Non-pigmented ciliary epithelial cell (primary cell): ENCODE measurements around the gene NRG3.

Source experiments
- DNase-seq: peaks from one replicate; pipeline ENCODE4 v3.0.0-alpha.2; 2010; ENCODE audit warnings: low read depth

NRG3 gene

DNA sequence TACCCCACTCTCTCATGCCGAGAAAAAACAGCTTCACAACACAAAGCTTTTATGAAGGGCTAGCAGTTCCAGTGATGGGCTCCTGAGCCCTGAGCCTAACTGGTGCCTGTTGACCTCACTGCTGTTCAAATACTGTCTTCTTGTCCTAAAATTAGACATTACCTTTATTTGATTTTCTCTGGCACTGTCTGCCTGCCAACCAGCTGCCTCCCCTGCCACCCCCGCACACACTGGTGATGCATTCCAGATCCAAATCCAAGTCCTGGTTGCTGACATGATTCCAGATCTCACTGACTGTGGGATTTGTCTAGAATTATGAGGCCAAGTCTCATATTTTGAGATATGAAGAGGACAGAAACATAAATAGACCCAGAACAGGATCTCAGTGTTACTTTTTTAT, 816.2 kb downstream of the NRG3 start:
- no peak for DNase-seq

DNA sequence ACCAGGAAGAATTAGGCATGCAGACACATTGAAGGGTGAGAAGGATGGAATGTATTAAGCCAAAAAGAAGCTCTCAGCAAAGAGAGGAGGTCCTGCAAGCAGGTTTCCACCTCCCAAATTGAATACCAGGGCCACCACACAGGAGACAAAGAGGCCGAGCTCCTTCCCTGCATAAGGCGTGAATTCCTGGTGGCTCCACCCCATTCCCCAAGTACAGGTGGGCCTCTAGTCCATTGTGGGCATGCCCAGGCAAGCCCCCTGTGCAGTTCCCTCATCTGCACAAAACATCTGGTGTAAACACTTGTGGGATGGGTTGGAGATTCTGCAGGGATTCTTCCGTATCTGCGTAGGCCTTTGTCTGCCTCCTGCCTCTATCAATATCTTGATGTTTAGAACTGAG, 817.5 kb downstream of the NRG3 start:
- no peak for DNase-seq

DNA sequence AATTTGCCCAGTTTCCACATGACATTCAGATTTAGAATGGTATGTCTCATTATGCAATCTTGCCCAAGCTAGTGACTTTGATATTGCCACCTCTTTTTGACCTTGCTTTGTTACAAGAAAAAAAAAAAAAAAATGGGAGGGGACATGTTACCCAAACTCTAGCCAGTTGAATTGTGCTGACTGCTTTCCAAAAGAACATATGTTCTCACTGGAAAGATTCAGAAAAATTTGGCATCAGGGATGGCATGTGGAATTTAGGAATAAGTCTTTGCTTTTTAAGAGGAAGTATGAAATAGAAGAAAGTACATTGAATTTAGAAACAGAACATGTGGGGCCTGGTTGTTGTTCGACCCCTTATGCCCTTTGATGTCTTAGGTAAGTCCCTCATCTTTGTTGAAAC, 846.8 kb downstream of the NRG3 start:
- DNase-seq, result no peak

DNA sequence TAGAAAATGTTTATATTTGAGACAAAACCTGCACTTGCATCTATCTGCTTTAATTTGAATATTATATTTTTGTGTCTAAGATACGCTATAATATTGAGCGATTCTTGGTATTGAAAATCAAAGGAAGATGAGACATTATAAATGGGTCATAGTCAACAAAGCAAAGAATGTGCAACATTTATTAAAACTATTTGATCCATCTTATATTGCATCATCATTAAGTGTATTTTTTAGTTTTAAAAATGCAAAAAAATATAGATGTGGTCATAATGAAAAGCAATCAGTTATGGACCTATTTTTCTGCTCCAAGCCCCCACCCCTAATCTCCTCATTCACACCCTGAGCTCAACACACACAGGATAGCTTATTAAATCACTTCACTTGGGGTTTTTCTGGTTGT, 847.3 kb downstream of the NRG3 start:
- DNase-seq, result no peak

DNA sequence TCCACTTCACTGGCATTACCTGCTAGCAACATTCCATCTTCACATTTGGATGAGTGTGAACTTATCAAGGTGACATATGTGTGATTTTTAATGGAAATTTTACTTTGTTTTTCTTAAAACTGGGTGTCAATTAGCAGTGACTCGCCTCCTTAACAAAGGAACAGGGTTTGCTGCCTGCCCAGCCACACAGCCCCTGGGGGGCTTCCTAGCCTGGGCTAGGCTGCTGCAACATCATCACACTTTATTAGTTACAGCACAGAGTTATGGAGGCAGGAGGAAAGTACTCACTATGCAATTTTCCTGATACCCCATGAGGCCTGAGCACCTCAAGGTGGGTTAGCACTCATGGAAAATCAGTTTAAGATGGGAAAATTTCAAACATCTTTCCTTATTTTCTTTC, 861.3 kb downstream of the NRG3 start:
- no peak for DNase-seq

DNA sequence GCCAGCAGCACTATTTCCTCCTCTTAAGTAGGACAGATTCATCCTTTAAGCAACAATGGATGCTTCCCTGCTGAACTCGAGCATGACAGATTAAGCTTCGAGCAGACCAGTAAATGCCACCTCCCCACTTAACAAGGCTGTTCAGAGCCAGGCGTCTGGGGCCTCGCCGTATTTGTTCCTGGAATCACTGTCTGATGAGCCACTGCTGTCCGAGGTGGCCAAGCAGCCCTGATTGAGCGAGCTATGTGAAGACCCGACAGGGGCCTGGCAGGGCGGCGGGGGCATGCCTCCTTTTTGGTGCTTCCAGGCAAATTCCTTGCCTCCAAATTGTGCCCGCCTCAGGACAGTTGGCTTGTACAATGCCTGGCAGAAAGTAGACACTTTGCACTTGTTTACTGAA, 862.6 kb downstream of the NRG3 start:
- DNase-seq, result no peak

DNA sequence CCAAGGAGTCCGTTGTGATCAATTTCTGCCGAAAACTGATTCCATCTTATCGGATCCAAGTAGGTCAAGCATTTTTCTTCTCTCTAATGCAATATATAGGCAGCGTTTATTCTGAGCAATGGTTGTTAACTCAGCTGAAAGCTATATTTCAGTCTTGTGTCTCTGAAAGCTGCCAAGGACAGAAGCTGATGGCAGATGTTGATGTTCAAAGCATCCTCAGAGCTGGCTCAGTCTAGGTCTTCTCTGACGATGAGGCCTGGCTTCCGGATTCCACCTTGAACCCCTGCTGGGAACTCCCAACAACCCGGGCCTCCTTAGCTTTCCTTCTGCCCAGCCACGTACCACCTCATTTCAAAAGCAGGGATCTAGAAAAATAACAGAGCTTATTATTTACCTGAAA, 863.6 kb downstream of the NRG3 start:
- no peak for DNase-seq

DNA sequence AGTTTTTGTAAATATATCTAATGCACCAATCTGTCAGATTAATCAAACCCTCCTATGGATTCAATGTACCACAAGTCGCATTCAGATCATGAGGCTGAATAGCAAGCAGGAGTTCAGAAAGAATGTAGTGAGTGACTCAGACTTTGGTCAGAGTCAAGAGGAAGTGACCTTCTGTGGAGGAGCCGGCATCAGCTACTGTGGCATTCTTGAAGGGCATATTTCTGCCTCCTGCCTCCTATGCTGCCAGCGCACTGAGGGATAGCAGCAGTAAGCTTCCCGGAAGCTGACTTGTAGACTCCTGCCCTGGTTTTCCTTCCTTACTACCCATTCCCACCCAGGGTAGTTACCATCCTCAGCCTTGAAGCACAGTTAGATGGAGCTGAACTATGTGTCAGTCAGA, 867.5 kb downstream of the NRG3 start:
- DNase-seq, result peak; percentile 44

DNA sequence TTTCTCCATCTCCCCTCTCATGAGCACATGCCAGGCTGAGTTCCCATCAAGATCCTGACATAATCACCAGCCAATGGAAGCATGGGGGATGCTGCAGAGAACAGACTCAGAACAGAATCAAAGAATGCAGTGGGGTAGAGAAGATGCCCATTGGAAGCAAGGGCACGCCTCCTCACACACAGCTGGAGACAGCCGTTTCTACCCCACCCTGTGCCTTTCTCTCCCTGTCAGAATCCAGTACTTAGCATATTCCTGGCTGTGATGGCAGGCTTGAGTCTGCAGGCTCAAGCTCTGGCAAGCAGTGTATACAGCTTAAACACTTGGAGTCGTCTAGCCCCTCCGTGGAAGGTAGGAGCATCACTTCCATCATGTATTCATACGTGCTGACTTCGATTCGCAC, 867.9 kb downstream of the NRG3 start:
- no peak for DNase-seq

DNA sequence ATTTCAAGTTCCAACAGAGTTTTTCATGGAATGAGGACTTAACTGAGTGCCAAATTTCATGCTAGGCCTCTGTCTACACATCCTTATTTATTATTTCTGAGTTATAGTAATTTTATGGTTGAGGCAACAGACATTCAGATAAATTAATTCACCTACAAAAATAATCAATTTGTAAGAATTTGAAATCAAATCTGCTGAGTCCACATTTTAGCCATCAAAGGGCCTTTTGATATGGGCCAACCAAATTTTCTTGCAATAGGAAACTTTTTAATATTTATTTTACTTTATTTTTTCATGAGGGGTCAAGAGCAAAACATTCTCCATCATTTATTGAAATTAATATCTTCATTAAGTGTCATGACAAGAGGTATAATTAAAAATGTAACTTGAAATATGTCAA, 875.5 kb downstream of the NRG3 start:
- no peak for DNase-seq

DNA sequence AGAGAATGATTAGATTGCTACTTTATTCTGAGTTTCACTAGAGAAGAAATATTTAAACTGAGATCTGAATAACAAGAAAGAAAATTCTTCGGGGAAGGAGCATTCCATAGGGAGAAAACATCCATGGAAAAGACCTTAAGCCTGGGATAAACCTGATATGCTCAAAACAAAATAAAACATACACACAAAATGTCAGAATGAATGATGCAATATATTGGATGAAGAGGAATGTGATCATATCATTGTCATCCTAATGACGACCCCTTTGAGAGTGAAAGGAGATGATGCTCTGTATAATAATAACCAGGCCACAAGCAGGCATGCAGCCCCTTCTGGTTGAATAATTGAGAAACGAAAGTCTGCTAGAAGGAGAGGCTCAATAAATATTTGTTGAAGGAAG, 882.4 kb downstream of the NRG3 start:
- DNase-seq, result no peak

DNA sequence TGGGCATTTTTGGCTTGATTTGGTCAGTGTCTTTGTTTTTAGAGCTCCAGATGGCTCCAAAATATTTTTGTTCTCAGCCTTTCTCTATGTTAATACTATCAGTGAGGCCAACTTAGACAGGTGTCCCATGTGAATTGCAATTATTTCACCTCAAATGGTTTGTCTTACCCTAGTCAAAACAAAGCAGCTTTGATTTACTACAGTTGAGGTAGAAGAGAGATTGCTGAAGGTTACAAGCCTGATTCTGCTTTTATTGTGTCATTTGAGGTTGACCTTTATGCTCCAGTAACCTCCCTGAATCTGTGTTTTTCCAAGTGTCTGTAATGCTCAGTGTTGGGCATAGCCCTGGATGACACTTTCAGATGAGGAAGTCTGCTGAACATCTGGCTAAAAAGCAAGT, 882.9 kb downstream of the NRG3 start:
- DNase-seq, result no peak

DNA sequence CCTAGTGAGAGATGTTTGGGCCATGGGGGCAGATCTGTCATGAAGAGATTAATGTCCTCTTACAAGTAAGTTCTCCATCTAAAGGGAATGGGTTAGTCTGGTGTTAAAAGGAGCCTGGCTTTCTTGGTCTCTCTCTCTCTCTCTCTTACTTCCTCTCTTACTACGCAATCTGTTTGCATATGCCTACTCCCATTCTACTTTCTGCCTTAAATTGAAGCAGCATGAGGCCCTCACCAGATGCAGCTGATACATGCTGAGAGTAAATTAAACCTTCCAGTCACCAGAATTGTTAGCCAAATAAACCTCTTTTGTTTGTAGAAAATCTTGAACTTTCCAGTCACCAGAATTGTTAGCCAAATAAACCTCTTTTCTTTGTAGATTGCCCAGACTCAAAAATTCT, 884.1 kb downstream of the NRG3 start:
- DNase-seq, result no peak

DNA sequence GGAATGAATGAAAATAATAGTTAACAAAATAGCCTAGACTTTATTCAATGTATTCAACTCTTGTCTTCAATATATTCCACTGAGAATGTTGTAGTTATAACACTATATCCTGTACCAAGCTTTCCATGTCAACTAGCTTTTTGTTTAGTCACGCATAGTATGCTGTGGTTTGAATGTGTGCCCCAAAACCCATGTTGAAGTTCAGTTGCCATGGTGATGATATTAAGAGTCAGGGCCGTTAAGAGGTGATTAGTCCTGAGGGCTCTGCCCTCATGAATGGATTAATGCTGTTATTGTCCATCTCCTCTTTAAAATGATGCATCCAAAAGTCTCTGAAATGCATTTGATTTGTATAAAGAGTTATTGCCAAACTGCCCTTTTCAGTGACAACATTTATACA, 887.6 kb downstream of the NRG3 start:
- DNase-seq, result no peak

DNA sequence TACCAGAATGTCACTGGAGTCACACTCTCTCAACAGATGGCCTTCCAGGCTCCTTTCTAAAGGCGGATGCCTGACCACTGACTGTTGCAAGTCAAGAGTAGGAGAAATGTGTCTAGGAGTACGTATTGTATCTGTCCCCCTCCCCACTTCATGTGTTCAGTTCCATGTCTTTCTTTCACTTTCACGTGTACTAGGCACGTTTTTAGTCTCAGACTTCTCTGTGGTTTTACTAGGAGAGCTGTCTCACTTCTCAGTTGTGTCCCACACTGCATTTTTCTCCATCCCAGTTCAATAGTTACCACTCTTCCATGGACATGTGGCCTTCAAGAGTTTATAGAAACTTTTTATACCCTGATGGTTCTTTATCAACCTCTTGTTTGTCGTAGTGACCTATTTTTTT, 893.0 kb downstream of the NRG3 start:
- DNase-seq, result no peak

DNA sequence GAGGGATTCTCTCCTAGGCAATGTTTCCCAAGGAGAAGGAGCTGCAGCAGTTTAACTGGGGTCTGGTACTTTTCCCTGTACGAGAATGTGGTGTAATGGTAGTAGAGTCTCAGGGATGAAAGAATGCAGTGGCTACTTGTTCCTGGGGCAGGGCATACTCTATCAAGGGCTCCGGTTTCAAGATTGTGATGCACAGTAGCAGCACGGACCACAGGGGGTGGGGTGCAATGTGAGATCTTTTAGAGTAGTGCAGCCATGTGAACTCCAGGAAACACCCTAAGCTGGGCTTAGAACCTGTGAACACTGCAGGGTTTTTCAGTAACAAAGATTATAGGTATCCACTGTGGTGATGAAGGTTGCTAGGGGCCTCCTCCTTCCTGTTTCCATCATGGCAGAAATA, 903.9 kb downstream of the NRG3 start:
- DNase-seq, result no peak

DNA sequence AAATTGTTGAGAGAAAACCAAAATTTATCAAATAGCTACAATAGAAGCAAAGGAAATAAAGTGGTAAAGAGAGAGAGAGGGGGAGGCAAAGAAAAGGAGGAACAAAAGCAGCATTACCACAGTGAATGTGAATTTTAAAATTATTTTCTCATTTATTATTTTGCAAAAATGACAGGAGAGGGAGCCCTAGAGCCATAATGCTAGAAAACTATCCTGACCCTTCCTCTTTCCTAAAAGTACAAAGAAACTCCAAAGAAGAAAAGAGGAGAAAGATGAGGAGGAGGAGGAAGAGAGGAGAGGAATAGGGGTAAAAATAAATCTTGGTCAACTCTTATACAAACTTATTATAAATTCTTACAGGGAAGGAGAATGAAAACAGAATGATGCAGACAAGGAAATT, 921.5 kb downstream of the NRG3 start:
- no peak for DNase-seq

DNA sequence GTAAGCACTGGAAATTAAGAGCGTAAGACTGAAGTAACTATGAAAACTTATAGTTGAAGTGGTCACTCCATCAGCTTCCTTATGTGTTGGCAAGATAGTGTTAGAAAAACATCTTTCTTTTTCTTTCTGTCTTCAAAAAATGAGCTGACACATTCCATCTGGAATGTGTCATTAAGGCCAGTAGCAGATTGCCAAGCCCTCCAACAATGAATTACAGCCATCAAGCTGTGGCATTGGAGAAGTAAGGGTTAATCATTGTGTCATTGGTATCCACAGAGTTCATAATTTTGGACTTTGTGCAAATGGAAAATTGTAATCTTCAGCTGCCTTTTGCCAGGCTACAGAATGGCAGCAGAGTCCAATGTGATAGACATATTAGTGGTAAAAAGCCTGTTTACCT, 926.3 kb downstream of the NRG3 start:
- no peak for DNase-seq

DNA sequence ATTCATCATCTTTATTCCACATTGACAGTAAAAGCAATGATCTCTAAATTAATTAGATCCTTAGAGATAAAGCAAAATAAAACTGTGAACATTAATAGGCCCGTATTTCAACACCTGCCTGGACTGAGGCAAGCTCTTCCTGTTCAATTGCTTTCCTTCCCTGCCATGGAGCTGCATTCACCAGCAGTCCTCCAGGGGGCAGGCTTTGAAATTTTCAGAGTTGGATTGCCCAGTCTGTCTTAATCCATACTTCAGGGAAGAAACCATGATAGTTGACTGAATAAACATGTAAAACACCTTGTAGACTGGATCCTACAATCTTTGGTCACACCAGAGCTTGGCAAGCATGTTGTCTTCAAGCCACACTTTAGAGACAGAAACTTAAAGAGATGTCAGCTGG, 936.6 kb downstream of the NRG3 start:
- no peak for DNase-seq

DNA sequence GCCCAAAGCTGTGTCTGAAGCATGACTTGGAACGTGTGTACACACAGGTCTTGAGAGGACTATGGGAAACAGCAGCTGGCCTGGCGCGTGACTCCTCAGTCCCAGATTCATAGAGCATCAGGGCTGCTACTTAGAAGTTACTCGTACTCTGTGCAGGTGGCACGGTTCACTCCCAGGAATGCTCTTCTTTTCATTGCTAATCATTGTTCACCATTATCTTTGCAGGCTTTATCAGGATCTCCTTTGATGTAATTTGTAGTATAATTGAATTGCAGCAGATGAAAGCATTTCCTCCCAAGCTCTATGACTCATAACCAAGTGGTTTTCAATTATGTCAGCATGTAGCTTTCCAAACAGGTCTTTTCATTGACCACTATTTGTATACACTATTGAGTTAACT, 938.9 kb downstream of the NRG3 start:
- DNase-seq, result peak; percentile 28

DNA sequence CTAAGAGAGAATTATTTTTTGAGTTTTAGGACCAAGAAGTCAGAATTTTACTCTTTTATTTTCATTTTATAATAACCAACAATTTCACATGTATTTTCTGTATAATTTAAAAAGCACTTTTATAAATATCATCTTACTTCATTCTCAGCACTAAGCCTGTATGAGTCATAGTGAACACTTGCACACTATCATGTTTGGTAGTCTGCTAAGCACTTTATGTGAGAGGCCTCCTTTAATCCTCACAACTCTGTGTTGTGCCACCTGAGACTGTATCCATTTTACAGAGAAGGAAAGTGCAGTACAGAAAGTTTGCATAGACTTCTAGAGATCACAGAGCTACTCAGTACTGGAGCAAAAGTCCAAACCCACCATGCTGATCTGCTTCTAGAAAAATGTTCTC, 939.6 kb downstream of the NRG3 start:
- peak; percentile 14 for DNase-seq

DNA sequence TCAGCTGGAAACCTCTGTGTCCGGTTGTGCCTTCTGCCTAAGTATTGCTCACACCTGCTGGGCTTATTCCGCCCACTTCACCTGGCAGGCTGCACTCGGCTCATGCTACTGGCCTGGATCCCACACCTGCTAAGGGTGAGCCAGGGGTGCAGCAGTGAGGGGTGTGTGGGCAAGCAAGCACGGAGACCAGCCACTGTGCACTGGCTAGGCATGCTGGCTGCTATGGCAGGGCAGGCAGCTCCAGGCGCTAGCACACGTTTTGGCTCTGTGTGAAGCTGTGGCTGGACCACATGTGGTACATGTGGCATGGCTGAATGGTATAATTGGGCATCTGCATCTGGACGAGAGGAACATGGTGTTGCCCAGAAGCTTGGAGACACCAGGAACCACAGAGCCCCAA, 940.7 kb downstream of the NRG3 start:
- DNase-seq, result no peak

DNA sequence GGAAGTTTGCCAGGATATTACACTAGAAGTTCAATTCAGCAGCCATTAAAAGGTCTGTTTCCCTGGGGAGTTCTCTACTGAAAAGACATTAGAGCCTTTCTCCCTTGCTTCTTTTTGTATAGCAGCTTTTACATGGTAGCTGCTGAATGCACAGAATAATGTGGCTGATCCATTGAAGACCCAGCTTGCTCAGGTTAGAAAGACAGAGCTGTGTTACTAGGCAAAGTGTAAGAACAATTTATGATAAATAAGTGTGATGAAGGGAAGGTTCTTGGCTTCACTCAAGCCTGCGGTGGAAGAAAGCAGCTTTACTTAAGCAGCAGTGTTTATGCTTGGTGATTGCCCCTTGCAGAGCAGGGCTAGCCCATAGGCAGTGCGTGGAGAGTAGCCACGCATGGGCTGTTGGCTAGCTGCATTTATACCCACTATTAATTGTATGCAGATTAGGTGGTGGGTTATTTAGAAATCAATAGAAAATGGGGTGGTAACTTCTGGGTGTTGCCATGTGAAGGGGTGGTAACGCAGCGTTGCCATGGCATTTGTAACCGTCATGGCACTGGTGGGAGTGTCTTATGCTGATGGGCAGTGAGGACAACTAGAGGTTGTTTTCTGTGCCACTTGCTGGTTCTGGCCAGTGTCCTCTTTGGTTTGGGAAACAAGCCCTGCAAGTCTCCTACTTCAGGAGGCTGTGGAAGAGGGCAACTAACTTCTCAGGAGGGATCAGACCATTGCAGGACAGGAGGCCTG, 942.9 kb downstream of the NRG3 start:
- no peak for DNase-seq

DNA sequence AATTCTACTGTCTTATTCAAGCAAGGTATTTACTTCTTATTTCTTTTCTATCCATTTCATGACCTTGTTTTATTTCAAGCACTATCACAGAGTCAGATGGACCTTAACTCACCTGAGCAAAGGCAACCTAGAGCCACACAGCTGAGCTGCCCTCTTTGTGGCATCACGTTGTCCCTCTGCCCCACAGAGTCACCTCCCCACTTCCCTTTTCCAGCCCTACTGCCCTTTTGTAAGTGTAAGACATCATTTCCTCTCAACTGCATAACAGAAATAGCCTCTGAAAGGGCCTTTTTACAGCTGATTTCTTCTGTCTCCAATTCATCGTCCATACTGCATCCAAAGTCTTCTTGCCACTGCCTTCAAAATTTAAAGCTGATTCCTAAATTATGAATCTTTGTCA, 946.0 kb downstream of the NRG3 start:
- no peak for DNase-seq

DNA sequence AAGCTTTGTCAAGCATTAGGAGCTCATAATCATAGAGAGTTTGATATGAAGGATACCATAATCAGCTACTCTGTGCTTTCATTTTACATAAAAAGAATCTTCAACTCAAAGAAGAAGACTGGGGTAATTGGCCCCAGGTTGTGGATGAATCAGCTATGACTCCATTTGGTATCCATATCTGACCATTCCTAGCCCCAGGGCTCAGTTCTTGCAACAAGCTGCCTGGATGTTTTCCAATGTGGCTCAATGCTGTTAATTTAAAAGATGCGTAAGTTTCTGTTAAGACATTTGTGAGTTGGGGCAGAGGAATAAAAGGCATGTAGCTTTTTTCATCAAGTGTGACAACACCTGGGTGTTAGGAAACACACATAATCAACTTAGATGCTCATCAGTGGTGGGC, 951.1 kb downstream of the NRG3 start:
- peak; percentile 63 for DNase-seq
